ENCODE data around the gene MESD.

The MESD gene

GRCh38 chr15:80942266-80942665 is 47.4 kb downstream of the MESD start:
- DNase-seq (ENCODE audit: insufficient read length, low spot score) (no peak), FAIRE-seq (no peak)

DNA sequence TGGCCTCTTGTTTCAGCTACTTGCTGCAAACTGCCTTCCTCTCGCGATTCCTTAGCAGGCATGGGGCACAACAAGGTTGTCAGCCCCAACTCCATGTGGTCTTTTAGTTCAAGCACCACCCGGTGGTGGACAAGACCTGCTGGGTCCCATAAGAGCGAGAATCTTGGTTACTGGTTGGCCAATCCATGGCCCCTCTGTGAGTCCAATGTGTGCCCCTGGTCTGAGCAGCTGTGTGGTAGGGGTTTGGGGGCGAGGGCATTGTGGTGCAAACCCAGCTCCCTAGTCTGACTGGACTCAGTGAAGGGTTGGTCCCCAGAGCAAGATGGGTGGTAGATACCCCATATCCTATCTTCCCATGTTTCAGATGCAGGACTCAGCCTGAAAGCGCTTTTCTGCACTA is 48.8 kb downstream of the MESD start:
- FAIRE-seq (no peak), DNase-seq (ENCODE audit: insufficient read length, low spot score) (no peak)

DNA sequence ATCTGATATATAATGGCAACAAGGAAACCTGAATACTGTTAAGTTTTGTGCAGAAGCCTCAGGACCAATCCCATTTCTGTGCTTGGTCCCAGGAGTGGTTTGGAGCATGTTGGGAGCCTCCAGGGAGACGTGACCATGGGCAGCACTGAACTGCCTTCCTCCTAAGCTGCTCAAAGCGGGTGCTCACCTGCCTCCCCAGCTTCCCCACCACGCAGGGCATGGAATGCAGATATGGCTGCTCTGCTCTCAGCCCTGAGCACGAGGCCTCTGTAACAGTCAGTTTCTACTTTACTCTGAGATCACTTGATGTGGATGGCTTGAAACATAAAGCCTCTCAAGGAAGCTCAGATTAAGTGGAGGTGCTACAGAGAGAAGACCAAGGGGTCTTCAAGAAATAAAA is 49.3 kb downstream of the MESD start:
- DNase-seq (ENCODE audit: insufficient read length, low spot score) (no peak), FAIRE-seq (no peak)

- no peak for FAIRE-seq
- DNase-seq (ENCODE audit: insufficient read length, low spot score): no peak
Measured at GRCh38 chr15:80939216-80939615, 50.4 kb downstream of the MESD start.

GRCh38 chr15:80937718-80938117 is 51.9 kb downstream of the MESD start:
- no peak for FAIRE-seq
- no peak for DNase-seq (ENCODE audit: insufficient read length, low spot score)

DNA sequence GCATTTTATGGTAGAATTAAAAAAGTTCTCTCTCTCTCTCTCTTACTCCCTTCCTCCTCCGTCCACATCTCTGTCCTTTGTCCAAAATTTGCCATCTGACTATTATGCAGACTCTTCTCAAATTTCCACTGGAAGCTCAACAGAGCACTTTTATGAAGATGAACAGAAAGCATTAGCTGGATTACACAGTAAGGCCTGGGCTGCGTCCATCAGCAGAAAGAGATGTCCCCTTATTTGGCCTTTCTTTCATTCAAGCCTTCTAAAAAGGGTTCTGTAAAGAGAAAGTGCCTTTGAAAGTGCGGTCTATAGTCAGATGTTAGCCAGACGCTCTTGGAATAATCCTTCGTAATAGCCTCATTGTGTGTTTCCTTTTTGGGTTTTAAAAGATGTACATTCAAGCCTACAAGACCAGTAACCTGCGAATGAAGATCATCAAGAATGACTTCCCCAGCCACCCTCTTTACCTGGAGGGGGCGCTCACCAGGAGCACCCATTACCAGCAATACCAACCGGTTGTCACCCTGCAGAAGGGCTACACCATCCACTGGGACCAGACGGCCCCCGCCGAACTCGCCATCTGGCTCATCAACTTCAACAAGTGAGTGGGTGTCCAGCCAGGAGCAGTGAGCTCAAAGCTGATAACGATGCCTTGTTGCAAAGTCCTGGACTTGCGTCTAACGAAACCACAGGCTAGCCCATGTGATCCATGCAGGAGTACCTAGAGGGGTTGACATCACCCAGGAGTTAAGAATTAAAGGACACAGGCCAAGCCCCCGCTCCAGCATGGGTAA is 53.1 kb downstream of the MESD start:
- FAIRE-seq (no peak), DNase-seq (ENCODE audit: insufficient read length, low spot score) (no peak)

DNA sequence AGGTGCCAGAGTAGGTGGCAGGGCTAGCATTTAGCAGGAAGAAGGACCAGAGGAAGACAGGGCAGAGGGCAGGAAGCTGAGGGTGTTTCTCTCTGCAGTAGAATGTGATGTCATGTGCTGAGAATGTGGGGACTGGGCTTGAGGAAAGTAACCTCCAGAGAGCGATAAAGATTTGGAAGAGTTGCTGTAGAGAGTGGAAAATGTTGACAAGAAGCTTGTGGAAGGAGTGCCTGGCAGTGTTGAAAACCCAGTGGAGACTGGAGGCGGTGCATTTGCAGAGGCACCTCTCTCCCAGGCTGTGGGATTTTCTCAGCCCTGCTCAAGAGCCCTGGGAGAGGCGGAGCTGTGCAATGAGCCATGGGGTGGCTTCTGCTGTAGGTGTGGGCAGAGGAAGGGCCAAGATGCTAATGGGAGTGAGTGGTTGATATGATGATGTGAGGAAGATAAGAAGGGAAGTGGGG is 54.8 kb downstream of the MESD start:
- no peak for FAIRE-seq
- DNase-seq (ENCODE audit: insufficient read length, low spot score): no peak

- DNase-seq (ENCODE audit: insufficient read length, low spot score): no peak
- no peak for FAIRE-seq
Measured at GRCh38 chr15:80932989-80933388, 56.6 kb downstream of the MESD start.

GRCh38 chr15:80932513-80932815 is 57.2 kb downstream of the MESD start:
- FAIRE-seq (no peak), DNase-seq (ENCODE audit: insufficient read length, low spot score) (no peak)

- FAIRE-seq: no peak
- DNase-seq (ENCODE audit: insufficient read length, low spot score): no peak
Measured at GRCh38 chr15:80931721-80932512, 57.7 kb downstream of the MESD start.

DNA sequence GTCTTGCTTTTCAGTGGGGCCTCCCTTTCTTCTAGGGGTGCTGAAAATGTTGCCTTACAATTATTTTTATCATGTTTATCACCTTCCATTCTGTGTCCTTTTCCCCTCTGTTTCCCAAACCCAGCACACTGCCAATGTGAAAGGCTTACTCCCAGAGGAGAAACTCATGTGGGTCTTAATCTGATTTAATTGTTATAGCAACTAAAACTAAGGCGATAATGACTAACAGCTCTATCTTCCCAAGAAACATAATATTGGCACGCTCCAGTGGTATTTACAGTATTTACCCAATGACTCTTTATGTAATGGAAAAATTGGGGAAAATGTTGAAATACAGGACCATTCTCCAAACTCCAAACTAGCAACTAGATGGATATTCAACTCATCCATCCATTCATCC is 58.4 kb downstream of the MESD start:
- FAIRE-seq: no peak
- no peak for DNase-seq (ENCODE audit: insufficient read length, low spot score)

DNA sequence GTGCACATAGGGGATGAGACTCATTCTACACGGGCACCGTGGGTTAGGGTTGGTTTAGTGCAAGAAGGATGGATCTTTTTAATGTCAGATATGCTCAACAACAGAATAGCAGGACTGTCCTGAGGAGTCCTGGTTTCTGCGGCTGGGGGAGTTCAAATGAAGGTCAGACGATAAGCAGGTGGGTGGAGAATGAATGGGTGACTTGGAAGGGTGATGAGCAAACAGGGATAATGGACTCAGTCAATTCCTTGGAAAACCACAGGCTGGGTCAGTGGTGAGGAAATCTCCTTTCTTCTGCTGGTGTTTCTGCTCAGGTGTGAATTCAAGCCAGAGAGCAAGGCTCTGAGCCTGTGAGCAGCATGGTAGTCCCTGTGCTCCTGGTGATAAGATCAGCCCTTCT is 59.9 kb downstream of the MESD start:
- DNase-seq (ENCODE audit: insufficient read length, low spot score) (no peak), FAIRE-seq (no peak)

- no peak for DNase-seq (ENCODE audit: insufficient read length, low spot score)
- FAIRE-seq: no peak
Measured at GRCh38 chr15:80929225-80929624, 60.4 kb downstream of the MESD start.

GRCh38 chr15:80926126-80926525 is 63.5 kb downstream of the MESD start:
- FAIRE-seq (no peak), DNase-seq (ENCODE audit: insufficient read length, low spot score) (no peak)

GRCh38 chr15:80925597-80926059 is 64.0 kb downstream of the MESD start:
- DNase-seq (ENCODE audit: insufficient read length, low spot score) (no peak), FAIRE-seq (no peak)

GRCh38 chr15:80924278-80924677 is 65.3 kb downstream of the MESD start:
- FAIRE-seq (no peak), DNase-seq (ENCODE audit: insufficient read length, low spot score) (no peak)

GRCh38 chr15:80923668-80924067 is 66.0 kb downstream of the MESD start:
- FAIRE-seq: no peak
- DNase-seq (ENCODE audit: insufficient read length, low spot score): no peak

GRCh38 chr15:80921736-80922410 is 67.7 kb downstream of the MESD start:
- DNase-seq (ENCODE audit: insufficient read length, low spot score): no peak
- FAIRE-seq: no peak

GRCh38 chr15:80920271-80920699 is 69.3 kb downstream of the MESD start:
- FAIRE-seq (no peak), DNase-seq (ENCODE audit: insufficient read length, low spot score) (no peak)

DNA sequence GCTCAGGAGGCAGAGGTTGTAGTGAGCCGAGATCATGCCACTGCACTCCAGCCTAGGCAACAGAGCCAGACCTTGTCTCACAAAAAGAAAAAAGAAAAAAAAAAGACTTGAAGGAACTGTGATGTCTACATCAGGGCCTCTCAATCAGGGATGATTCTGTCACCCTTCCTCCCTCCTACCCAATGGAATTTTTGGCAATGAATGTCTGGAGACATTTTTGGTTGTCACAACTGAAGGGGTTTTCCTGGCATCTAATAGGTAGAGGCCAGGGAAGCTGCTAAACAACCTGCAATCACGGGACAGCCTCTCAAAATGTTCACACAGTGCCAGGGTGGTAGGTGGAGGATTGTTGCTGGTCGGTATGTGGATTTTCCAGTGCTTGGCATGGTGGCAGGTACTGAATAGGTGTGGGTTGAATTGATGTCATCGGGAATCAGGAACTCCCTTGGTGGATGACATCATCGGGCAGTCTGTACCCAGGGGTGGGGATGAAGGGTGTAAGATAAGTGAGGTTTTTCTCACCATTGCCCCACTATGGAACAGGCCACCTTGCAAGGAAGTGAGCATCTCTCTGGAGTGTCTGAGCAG is 71.3 kb downstream of the MESD start:
- FAIRE-seq: no peak
- no peak for DNase-seq (ENCODE audit: insufficient read length, low spot score)

DNA sequence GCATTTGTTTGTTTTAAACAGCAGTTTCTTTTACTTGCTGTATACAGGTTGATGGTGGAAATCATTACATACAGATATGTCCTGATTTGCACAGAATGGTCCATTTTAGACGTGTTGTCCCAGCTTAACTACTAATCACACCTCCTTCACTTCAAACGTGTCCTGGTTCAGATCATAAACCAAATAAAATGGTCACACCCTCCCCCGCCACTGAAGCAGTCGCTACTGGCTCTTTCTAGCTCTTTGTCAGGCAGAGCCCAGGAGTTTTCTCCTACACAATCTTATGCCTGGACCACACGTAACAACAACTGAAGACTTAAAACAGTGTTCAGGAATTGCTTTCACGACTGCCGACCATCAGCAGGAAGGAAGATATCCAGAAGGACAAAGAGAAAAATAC is 73.6 kb downstream of the MESD start:
- FAIRE-seq (no peak), DNase-seq (ENCODE audit: insufficient read length, low spot score) (no peak)
